Measurements from ENCODE around the gene EPHA8. TPM values are rescaled to one million over a fixed set of nuclear protein-coding genes. Genes with fewer than 3 reads are reported as not detected.

Gene EPHA8
- total and polyA plus RNA-seq, 7 donors: 0.01 to 0.03 TPM; not detected in 5

GRCh38 chr1:22527555-22528296 lies 35.6 kb upstream of the EPHA8 start:
- WGBS, 3 donors: 68 to 75% (median 73%) methylated on average over 15 of the region's 15 CpGs
- Histone ChIP-seq H3K9me3 (no peaks in the 10 kb centered on the region), H3K27me3 (ENCODE audit: insufficient read depth in 3 of 3, low read length in 2 of 3) (no peaks in the 10 kb centered on the region), H3K27ac (no peak overlapping the region), H3K4me3 (no peak overlapping the region), H3K4me1 (no peaks in the 10 kb centered on the region), H3K36me3 (ENCODE audit: insufficient read depth in 1 of 2, low read depth in 1 of 2) (peaks cover 8 to 64% of the 10 kb centered on the region in 2 donors)
- ATAC-seq (no peak), DNase-seq (peak in 1 of 2 donors; percentile 20)
- intact Hi-C loops (cut with DNase I): no loop called here
- no peak for TF ChIP-seq CTCF (IDR thresholded peaks at IDR 0.05)

GRCh38 chr1:22528451-22528850 lies 34.8 kb upstream of the EPHA8 start:
- H3K27me3 ChIP-seq (ENCODE audit: insufficient read depth in 3 of 3, low read length in 2 of 3): no peaks in the 10 kb centered on the region

GRCh38 chr1:22529901-22530621 lies 33.2 kb upstream of the EPHA8 start:
- intact Hi-C loops (cut with DNase I): no loop called here
- ATAC-seq: peak in 1 of 4 donors; percentile 40

More at GRCh38 chr1:22528451-22528850, 34.8 kb upstream of the EPHA8 start:
- Histone ChIP-seq H3K4me1 (no peaks in the 10 kb centered on the region), H3K9me3 (no peaks in the 10 kb centered on the region), H3K36me3 (ENCODE audit: insufficient read depth in 1 of 2, low read depth in 1 of 2) (peaks cover 8 to 59% of the 10 kb centered on the region in 2 donors), H3K27ac (no peak overlapping the region), H3K4me3 (no peak overlapping the region)
- intact Hi-C loops (cut with DNase I): no loop called here
- WGBS, 3 donors: 98 to 99% (median 98%) methylated on average over 7 of the region's 7 CpGs
- ATAC-seq: no peak
- peak in 1 of 2 donors; percentile 28 for DNase-seq
- TF ChIP-seq CTCF (IDR thresholded peaks at IDR 0.05): no peak

GRCh38 chr1:22530715-22531114 lies 32.6 kb upstream of the EPHA8 start:
- 65 to 80% (median 72%) methylated on average over 3 of the region's 3 CpGs for WGBS, 3 donors
- Histone ChIP-seq H3K4me1 (no peaks in the 10 kb centered on the region), H3K27ac (no peak overlapping the region), H3K27me3 (ENCODE audit: insufficient read depth in 3 of 3, low read length in 2 of 3) (no peaks in the 10 kb centered on the region), H3K4me3 (no peak overlapping the region), H3K36me3 (ENCODE audit: insufficient read depth in 1 of 2, low read depth in 1 of 2) (peaks cover 5 to 36% of the 10 kb centered on the region in 2 donors), H3K9me3 (no peaks in the 10 kb centered on the region)
- no peak for TF ChIP-seq CTCF (IDR thresholded peaks at IDR 0.05)
- intact Hi-C loops (cut with DNase I): no loop called here
- ATAC-seq: no peak
- peak in 1 of 2 donors; percentile 7 for DNase-seq

More at GRCh38 chr1:22529901-22530621, 33.2 kb upstream of the EPHA8 start:
- H3K27ac ChIP-seq: no peak overlapping the region
- H3K9me3 ChIP-seq: no peaks in the 10 kb centered on the region
- 60 to 70% (median 65%) methylated on average over 12 of the region's 12 CpGs for WGBS, 3 donors
- H3K27me3 ChIP-seq (ENCODE audit: insufficient read depth in 3 of 3, low read length in 2 of 3): no peaks in the 10 kb centered on the region
- H3K4me1 ChIP-seq: no peaks in the 10 kb centered on the region
- H3K4me3 ChIP-seq: no peak overlapping the region
- H3K36me3 ChIP-seq (ENCODE audit: insufficient read depth in 1 of 2, low read depth in 1 of 2): peaks cover 8 to 43% of the 10 kb centered on the region in 2 donors
- TF ChIP-seq CTCF (IDR thresholded peaks at IDR 0.05): no peak
- DNase-seq: peak in 1 of 2 donors; percentile 48

Measured in psoas muscle (tissue), 8 donors.